ENCODE data around the gene CD68.
A peak's percentile ranks its signal among the peaks of the same experiment; 100 is the strongest.
"Not testable (repeated sequence)": the region's sequence is repeated elsewhere in the genome, so short reads cannot be mapped to it uniquely, and the experiment has no call there.

Gene CD68

GRCh38 chr17:7580604-7581575 lies 1.5 kb downstream of the CD68 start:
- DNase-seq (ENCODE audit: low read depth, low spot score): no peak

GRCh38 chr17:7582396-7583252 lies 3.2 kb downstream of the CD68 start:
- no peak for DNase-seq (ENCODE audit: low read depth, low spot score)

- DNase-seq (ENCODE audit: low read depth, low spot score): peak; percentile 94
These were observed 4.0 kb downstream of the CD68 start, which contains the start of gene MPDU1 for GRCh38 chr17:7583253-7584109. TSS of gene MPDU1 (plus strand) at chr17:7583852. CDS start at chr17:7583863, 11 bp downstream.

- DNase-seq (ENCODE audit: low read depth, low spot score): no peak
These were observed 7.4 kb downstream of the CD68 start for GRCh38 chr17:7586673-7587419.

GRCh38 chr17:7587420-7588151 lies 8.1 kb downstream of the CD68 start:
- no peak for DNase-seq (ENCODE audit: low read depth, low spot score)

GRCh38 chr17:7588553-7589203 lies 9.2 kb downstream of the CD68 start:
- no peak for DNase-seq (ENCODE audit: low read depth, low spot score)

GRCh38 chr17:7589204-7589868 lies 9.9 kb downstream of the CD68 start:
- no peak for DNase-seq (ENCODE audit: low read depth, low spot score)

GRCh38 chr17:7589891-7590691 lies 10.7 kb downstream of the CD68 start, which contains the start of gene SOX15:
TSS of gene SOX15 (minus strand) at chr17:7590094. CDS start at chr17:7589676, 418 bp downstream.
- DNase-seq (ENCODE audit: low read depth, low spot score): no peak

GRCh38 chr17:7590743-7591142 lies 11.3 kb downstream of the CD68 start:
- no peak for DNase-seq (ENCODE audit: low read depth, low spot score)

GRCh38 chr17:7591596-7591995 lies 12.2 kb downstream of the CD68 start:
- no peak for DNase-seq (ENCODE audit: low read depth, low spot score)

- no peak for DNase-seq (ENCODE audit: low read depth, low spot score)
These were observed 13.1 kb downstream of the CD68 start for GRCh38 chr17:7592422-7593021.

- no peak for DNase-seq (ENCODE audit: low read depth, low spot score)
These were observed 13.9 kb downstream of the CD68 start for GRCh38 chr17:7593296-7593695.

- DNase-seq (ENCODE audit: low read depth, low spot score): not testable (repeated sequence)
These were observed 18.1 kb downstream of the CD68 start for GRCh38 chr17:7597561-7597960.

- DNase-seq (ENCODE audit: low read depth, low spot score): no peak
These were observed 26.8 kb downstream of the CD68 start for GRCh38 chr17:7606280-7606679.

GRCh38 chr17:7610641-7611040 lies 31.2 kb downstream of the CD68 start:
- DNase-seq (ENCODE audit: low read depth, low spot score): no peak

GRCh38 chr17:7611635-7612293 lies 32.3 kb downstream of the CD68 start:
- no peak for DNase-seq (ENCODE audit: low read depth, low spot score)

GRCh38 chr17:7612294-7612640 lies 32.8 kb downstream of the CD68 start:
- DNase-seq (ENCODE audit: low read depth, low spot score): no peak

Measured in brain pericyte (primary cell).